ENCODE results near the gene KASH5.

Gene KASH5

GRCh38 chr19:49461656-49462055 lies 73.6 kb downstream of the KASH5 start (continued):
- no peak for TF ChIP-seq ZNF26 (tag by site-specific recombination; IDR thresholded peaks at IDR 0.05)

DNA sequence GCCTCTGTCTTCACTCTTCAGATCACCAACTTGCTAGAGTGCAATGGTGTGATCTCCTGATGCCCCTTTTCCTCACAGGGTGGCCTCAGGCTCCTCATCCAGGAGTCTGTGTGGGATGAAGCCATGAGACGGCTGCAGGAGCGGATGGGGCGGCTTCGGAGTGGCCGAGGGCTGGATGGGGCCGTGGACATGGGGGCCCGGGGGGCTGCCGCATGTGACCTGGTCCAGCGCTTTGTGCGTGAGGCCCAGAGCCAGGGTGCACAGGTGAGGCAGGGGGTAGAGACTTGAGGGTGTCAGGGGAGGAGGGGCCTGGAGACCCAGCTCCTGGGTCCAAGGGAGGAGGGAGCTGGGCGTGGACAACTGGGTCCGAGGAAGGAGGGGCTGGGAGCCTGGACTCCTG lies 74.4 kb downstream of the KASH5 start:
- Histone ChIP-seq H3K27ac (ENCODE audit: extremely low read depth, low read depth, low read length) (no peak overlapping the region), H3K9me3 (ENCODE audit: control insufficient read depth, insufficient read depth, low read depth, low read length) (no peaks in the 10 kb centered on the region), H3K4me3 (ENCODE audit: low read depth, low read length) (no peak overlapping the region), H3K36me3 (ENCODE audit: control insufficient read depth in 2 of 2, insufficient read depth in 1 of 2, low read length in 2 of 2) (peaks cover 8 to 17% of the 10 kb centered on the region in 2 experiments; a peak in 2 of 3 replicates), H3K4me1 (ENCODE audit: control insufficient read depth, insufficient read depth, low read length) (no peaks in the 10 kb centered on the region)
- CTCF ChIA-PET = no interaction called here
- POLR2A ChIA-PET = interaction anchor here (0.7 kb wide), 1 partner anchor 27 kb away, joined by 3 read pairs; no protein-coding TSS in a partner anchor
- TF ChIP-seq ZNF221 (tag by site-specific recombination; IDR thresholded peaks at IDR 0.05; ENCODE audit: borderline replicate concordance) (no peak), ZNF555 (tag by site-specific recombination; conservative IDR thresholded peaks at IDR 0.05) (no peak), ATF2 (tag by site-specific recombination; IDR thresholded peaks at IDR 0.05; ENCODE audit: low read depth) (no peak)

- TF ChIP-seq YY1 (tag by site-specific recombination; IDR thresholded peaks at IDR 0.05) = no peak
- TF ChIP-seq, protein P1, sequence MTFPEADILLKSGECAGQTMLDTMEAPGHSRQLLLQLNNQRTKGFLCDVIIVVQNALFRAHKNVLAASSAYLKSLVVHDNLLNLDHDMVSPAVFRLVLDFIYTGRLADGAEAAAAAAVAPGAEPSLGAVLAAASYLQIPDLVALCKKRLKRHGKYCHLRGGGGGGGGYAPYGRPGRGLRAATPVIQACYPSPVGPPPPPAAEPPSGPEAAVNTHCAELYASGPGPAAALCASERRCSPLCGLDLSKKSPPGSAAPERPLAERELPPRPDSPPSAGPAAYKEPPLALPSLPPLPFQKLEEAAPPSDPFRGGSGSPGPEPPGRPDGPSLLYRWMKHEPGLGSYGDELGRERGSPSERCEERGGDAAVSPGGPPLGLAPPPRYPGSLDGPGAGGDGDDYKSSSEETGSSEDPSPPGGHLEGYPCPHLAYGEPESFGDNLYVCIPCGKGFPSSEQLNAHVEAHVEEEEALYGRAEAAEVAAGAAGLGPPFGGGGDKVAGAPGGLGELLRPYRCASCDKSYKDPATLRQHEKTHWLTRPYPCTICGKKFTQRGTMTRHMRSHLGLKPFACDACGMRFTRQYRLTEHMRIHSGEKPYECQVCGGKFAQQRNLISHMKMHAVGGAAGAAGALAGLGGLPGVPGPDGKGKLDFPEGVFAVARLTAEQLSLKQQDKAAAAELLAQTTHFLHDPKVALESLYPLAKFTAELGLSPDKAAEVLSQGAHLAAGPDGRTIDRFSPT (tag by site-specific recombination; IDR thresholded peaks at IDR 0.05) = peak; percentile 34; the same call in 1 of the 2 replicates
- TF ChIP-seq GLIS2 (tag by site-specific recombination; IDR thresholded peaks at IDR 0.05) = peak; percentile 16; the same call in 1 of the 2 replicates
- no peak for TF ChIP-seq KLF10 (tag by site-specific recombination; IDR thresholded peaks at IDR 0.05)
- no peak for TF ChIP-seq GLI4 (tag by site-specific recombination; IDR thresholded peaks at IDR 0.05)
- POLR2A ChIA-PET = interaction anchor here (0.5 to 2.1 kb wide), 3 partner anchors 11 to 31 kb away, joined by 3 to 6 read pairs (median 4); partner anchors contain the start of genes ALDH16A1 and PIH1D1
- Histone ChIP-seq H3K4me1 (ENCODE audit: control insufficient read depth, insufficient read depth, low read length) (0 out of 2 replicates have a peak, but pooled peaks cover 4% of the 10 kb centered on the region), H3K36me3 (ENCODE audit: control insufficient read depth in 2 of 2, insufficient read depth in 1 of 2, low read length in 2 of 2) (peaks cover 8 to 14% of the 10 kb centered on the region in 2 experiments; a peak in 2 of 3 replicates), H3K27ac (ENCODE audit: extremely low read depth, low read depth, low read length) (no peak overlapping the region), H3K9me3 (ENCODE audit: control insufficient read depth, insufficient read depth, low read depth, low read length) (no peaks in the 10 kb centered on the region), H3K4me3 (ENCODE audit: low read depth, low read length) (no peak overlapping the region)
- CTCF ChIA-PET = interaction anchor here (0.5 to 1.0 kb wide), 2 partner anchors 9 to 70 kb away, joined by 3 to 4 read pairs; no protein-coding TSS in a partner anchor
Measured at GRCh38 chr19:49463960-49464740, 76.1 kb downstream of the KASH5 start.

DNA sequence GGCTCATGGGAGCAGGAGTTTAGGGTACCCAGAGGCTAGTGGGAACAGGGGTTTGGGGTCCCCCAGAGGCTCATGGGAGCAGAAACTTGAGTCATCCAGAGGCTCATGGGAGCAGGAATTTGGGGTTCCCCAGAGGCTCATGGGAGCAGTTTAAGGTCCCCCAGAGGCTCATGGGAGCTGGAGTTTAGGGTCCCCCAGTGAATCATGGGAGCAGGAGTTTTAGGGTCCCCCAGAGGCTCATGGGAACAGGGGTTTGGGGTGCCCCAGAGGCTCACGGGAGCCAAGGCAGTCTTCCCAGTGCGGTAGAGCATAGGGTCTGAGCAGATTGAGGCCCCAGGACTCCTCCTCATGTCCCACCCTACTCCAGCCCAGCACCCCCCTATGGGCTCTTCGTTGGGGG lies 77.3 kb downstream of the KASH5 start:
- H3K4me3 ChIP-seq (ENCODE audit: low read depth, low read length) = no peak overlapping the region
- H3K27ac ChIP-seq (ENCODE audit: extremely low read depth, low read depth, low read length) = no peak overlapping the region
- H3K4me1 ChIP-seq (ENCODE audit: control insufficient read depth, insufficient read depth, low read length) = 0 out of 2 replicates have a peak, but pooled peaks cover 5% of the 10 kb centered on the region
- ChIA-PET CTCF (interaction anchor here (0.7 to 1.1 kb wide), 3 partner anchors 10 to 1451 kb away, joined by 3 to 10 read pairs (median 5); partner anchors contain the start of gene RUVBL2), POLR2A (interaction anchor here (0.7 to 2.1 kb wide), 3 partner anchors 12 to 48 kb away, joined by 3 to 6 read pairs (median 3); partner anchors contain the start of genes ALDH16A1 and PIH1D1)
- TF ChIP-seq ZNF585B (tag by site-specific recombination; IDR thresholded peaks at IDR 0.05) (no peak), ZNF76 (tag by site-specific recombination; IDR thresholded peaks at IDR 0.05; ENCODE audit: borderline replicate concordance, low read depth) (peak; percentile 87), ZNF350 (tag by site-specific recombination; IDR thresholded peaks at IDR 0.05) (no peak), ZNF701 (tag by site-specific recombination; IDR thresholded peaks at IDR 0.05) (no peak)
- TF ChIP-seq, protein P2, sequence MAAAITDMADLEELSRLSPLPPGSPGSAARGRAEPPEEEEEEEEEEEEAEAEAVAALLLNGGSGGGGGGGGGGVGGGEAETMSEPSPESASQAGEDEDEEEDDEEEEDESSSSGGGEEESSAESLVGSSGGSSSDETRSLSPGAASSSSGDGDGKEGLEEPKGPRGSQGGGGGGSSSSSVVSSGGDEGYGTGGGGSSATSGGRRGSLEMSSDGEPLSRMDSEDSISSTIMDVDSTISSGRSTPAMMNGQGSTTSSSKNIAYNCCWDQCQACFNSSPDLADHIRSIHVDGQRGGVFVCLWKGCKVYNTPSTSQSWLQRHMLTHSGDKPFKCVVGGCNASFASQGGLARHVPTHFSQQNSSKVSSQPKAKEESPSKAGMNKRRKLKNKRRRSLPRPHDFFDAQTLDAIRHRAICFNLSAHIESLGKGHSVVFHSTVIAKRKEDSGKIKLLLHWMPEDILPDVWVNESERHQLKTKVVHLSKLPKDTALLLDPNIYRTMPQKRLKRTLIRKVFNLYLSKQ (tag by site-specific recombination; IDR thresholded peaks at IDR 0.05; ENCODE audit: borderline replicate concordance) = no peak
- H3K36me3 ChIP-seq (ENCODE audit: control insufficient read depth in 2 of 2, insufficient read depth in 1 of 2, low read length in 2 of 2) = peaks cover 7 to 13% of the 10 kb centered on the region in 2 experiments; a peak in 2 of 3 replicates
- no peaks in the 10 kb centered on the region for H3K9me3 ChIP-seq (ENCODE audit: control insufficient read depth, insufficient read depth, low read depth, low read length)

Measured in HEK293 (cell line).